ENCODE results near the gene MACROH2A2. TPM values are rescaled to one million over a fixed set of nuclear protein-coding genes. Genes with fewer than 3 reads are reported as not detected.

MACROH2A2 gene
- total and polyA plus RNA-seq, 2 of the 13 experiments (the other 11 are each of a cell fraction or from before 2014, with no cell fraction given) = 9.8 to 43.1 TPM

- peak; percentile 83 for TF ChIP-seq ZBTB39 (CRISPR knock-in tag; IDR thresholded peaks at IDR 0.05)
- 0 out of 2 replicates have a peak, but pooled peaks have one; percentile 28 for TF ChIP-seq SRY (CRISPR knock-in tag; IDR thresholded peaks at IDR 0.05)
- TF ChIP-seq ZNF18 (CRISPR knock-in tag; IDR thresholded peaks at IDR 0.05; ENCODE audit: insufficient replicate concordance) = peak; percentile 77
- no peak for TF ChIP-seq PRDM4 (CRISPR knock-in tag; IDR thresholded peaks at IDR 0.05; ENCODE audit: borderline replicate concordance)
- TF ChIP-seq, protein P1, sequence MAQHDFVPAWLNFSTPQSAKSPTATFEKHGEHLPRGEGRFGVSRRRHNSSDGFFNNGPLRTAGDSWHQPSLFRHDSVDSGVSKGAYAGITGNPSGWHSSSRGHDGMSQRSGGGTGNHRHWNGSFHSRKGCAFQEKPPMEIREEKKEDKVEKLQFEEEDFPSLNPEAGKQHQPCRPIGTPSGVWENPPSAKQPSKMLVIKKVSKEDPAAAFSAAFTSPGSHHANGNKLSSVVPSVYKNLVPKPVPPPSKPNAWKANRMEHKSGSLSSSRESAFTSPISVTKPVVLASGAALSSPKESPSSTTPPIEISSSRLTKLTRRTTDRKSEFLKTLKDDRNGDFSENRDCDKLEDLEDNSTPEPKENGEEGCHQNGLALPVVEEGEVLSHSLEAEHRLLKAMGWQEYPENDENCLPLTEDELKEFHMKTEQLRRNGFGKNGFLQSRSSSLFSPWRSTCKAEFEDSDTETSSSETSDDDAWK (CRISPR knock-in tag; IDR thresholded peaks at IDR 0.05) = no peak
- TF ChIP-seq RBM22 (optimal IDR thresholded peaks at IDR 0.05; ENCODE audit: low read length) = no peak
- TF ChIP-seq HNF4G (IDR thresholded peaks at IDR 0.05; ENCODE audit: borderline replicate concordance, low read depth, low read length) = peak; percentile 80
- peak; percentile 80; the same call in 1 of the 2 replicates for TF ChIP-seq HNF4G (CRISPR knock-in tag; IDR thresholded peaks at IDR 0.05; ENCODE audit: borderline replicate concordance, low read depth)
- TF ChIP-seq SP5 (CRISPR knock-in tag; IDR thresholded peaks at IDR 0.05; ENCODE audit: borderline replicate concordance, low read depth) = peak; percentile 73
- TF ChIP-seq CENPBD1 (CRISPR knock-in tag; IDR thresholded peaks at IDR 0.05; ENCODE audit: borderline replicate concordance, low read depth) = no peak
These were observed 79.7 kb downstream of the MACROH2A2 start, which contains the start of gene AIFM2 (continued) for GRCh38 chr10:70132098-70133029.
